ENCODE data around the gene MPV17. TPM values are rescaled to one million over a fixed set of nuclear protein-coding genes. Genes with fewer than 3 reads are reported as not detected.
"Not testable (repeated sequence)": the region's sequence is repeated elsewhere in the genome, so short reads cannot be mapped to it uniquely, and the experiment has no call there.

MPV17 gene
- total RNA-seq, 4 donors from 2014 or later = 92.9 to 151 (median 116) TPM

- H3K36me3 ChIP-seq = no peaks in the 10 kb centered on the region
- TF ChIP-seq CTCF (IDR thresholded peaks at IDR 0.05) (no peak), POLR2A (IDR thresholded peaks at IDR 0.05) (no peak)
- H3K9me3 ChIP-seq = no peaks in the 10 kb centered on the region
- no peaks in the 10 kb centered on the region for H3K4me1 ChIP-seq
- DNase-seq = no peak
- no peak overlapping the region for H3K27ac ChIP-seq
- H3K27me3 ChIP-seq = no peaks in the 10 kb centered on the region
- H3K4me3 ChIP-seq (replicated peaks in 1 of 3) = no peak overlapping the region
- intact Hi-C loops (cut with DNase I) = no loop called here
- WGBS, 2 donors = 77 to 78% methylated on average over 11 of the region's 11 CpGs
Observed at GRCh38 chr2:27271631-27272340, 51.1 kb downstream of the MPV17 start.

- TF ChIP-seq CTCF (IDR thresholded peaks at IDR 0.05) (no peak), POLR2A (IDR thresholded peaks at IDR 0.05) (no peak)
- Histone ChIP-seq H3K4me3 (replicated peaks in 1 of 3) (no peak overlapping the region), H3K4me1 (no peaks in the 10 kb centered on the region), H3K9me3 (no peaks in the 10 kb centered on the region), H3K27ac (no peak overlapping the region), H3K36me3 (no peaks in the 10 kb centered on the region), H3K27me3 (no peaks in the 10 kb centered on the region)
- 86 to 95% methylated on average over 2 of the region's 2 CpGs for WGBS, 2 donors
- no peak for DNase-seq
- intact Hi-C loops (cut with DNase I) = no loop called here
Observed at GRCh38 chr2:27270670-27271069, 52.2 kb downstream of the MPV17 start.

GRCh38 chr2:27270131-27270530, 52.8 kb downstream of the MPV17 start:
- no peak overlapping the region for H3K4me3 ChIP-seq (replicated peaks in 1 of 3)
- H3K9me3 ChIP-seq = no peaks in the 10 kb centered on the region
- no peak for DNase-seq
- no peak overlapping the region for H3K27ac ChIP-seq
- intact Hi-C loops (cut with DNase I) = no loop called here
- whole genome bisulfite sequencing, 2 donors = 86% methylated on average over 3 of the region's 3 CpGs
- peaks cover 3 to 4% of the 10 kb centered on the region in 2 donors for H3K4me1 ChIP-seq
- no peaks in the 10 kb centered on the region for H3K36me3 ChIP-seq
- no peak for TF ChIP-seq POLR2A (IDR thresholded peaks at IDR 0.05)
- no peak for TF ChIP-seq CTCF (IDR thresholded peaks at IDR 0.05)
- H3K27me3 ChIP-seq = no peaks in the 10 kb centered on the region

GRCh38 chr2:27268296-27268695, 54.6 kb downstream of the MPV17 start:
- H3K9me3 ChIP-seq; intact Hi-C loops (cut with DNase I); H3K36me3 ChIP-seq; H3K27ac ChIP-seq; H3K4me3 ChIP-seq (replicated peaks in 1 of 3); DNase-seq; H3K27me3 ChIP-seq: not testable (repeated sequence)
- H3K4me1 ChIP-seq = peaks cover 20 to 22% of the 10 kb centered on the region in 2 donors
- 56 to 62% methylated on average over 13 of the region's 13 CpGs for WGBS, 2 donors

- no peak overlapping the region for H3K4me3 ChIP-seq (replicated peaks in 1 of 3)
- H3K9me3 ChIP-seq = no peaks in the 10 kb centered on the region
- TF ChIP-seq CTCF (IDR thresholded peaks at IDR 0.05) (no peak), POLR2A (IDR thresholded peaks at IDR 0.05) (no peak)
- intact Hi-C loops (cut with DNase I) = no loop called here
- H3K27ac ChIP-seq = no peak overlapping the region
- H3K4me1 ChIP-seq = peaks cover 30 to 38% of the 10 kb centered on the region in 2 donors
- no peak for DNase-seq
- no peaks in the 10 kb centered on the region for H3K36me3 ChIP-seq
- peaks cover 29% of the 10 kb centered on the region for H3K27me3 ChIP-seq
Observed at GRCh38 chr2:27265536-27265870, 57.4 kb downstream of the MPV17 start.
